ENCODE data around the gene UBE2E1.

DNA sequence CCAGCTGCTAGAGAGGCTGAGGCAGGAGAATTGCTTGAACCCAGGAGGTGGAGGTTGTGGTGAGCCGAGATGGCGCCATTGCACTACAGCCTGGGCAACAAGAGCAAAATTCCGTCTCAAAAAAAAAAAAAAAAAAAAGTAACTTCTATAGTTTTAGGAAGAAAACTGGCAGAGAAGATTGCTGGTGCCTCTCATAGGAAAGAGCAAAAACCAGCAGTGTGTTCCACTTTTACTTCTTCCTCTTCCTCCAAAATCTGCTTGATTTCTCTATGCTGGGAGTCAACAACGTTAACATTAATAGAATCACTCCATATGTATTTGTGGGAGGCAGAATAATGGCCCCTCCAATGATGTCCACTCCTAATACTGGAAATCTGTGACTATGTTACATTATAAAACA is 126.8 kb downstream of the UBE2E1 start:
- no peak for TF ChIP-seq EZH2 (IDR thresholded peaks at IDR 0.05; ENCODE audit: low read length, missing control alignments)
- TF ChIP-seq, protein P1, sequence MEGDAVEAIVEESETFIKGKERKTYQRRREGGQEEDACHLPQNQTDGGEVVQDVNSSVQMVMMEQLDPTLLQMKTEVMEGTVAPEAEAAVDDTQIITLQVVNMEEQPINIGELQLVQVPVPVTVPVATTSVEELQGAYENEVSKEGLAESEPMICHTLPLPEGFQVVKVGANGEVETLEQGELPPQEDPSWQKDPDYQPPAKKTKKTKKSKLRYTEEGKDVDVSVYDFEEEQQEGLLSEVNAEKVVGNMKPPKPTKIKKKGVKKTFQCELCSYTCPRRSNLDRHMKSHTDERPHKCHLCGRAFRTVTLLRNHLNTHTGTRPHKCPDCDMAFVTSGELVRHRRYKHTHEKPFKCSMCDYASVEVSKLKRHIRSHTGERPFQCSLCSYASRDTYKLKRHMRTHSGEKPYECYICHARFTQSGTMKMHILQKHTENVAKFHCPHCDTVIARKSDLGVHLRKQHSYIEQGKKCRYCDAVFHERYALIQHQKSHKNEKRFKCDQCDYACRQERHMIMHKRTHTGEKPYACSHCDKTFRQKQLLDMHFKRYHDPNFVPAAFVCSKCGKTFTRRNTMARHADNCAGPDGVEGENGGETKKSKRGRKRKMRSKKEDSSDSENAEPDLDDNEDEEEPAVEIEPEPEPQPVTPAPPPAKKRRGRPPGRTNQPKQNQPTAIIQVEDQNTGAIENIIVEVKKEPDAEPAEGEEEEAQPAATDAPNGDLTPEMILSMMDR (conservative IDR thresholded peaks at IDR 0.05 in 1 of 2, IDR thresholded peaks at IDR 0.05 in 1 of 2; ENCODE audit: low read depth in 1 of 2, low read length in 2 of 2): no peak

Measured in fibroblast of lung (primary cell).